GM23338 (cell line): Measurements from ENCODE around the gene CD22. TPM values are rescaled to one million over a fixed set of nuclear protein-coding genes. Genes with fewer than 3 reads are reported as not detected.
A peak's percentile ranks its signal among the peaks of the same experiment; 100 is the strongest.

Experiments
- ATAC-seq: fragments of 200-7000 bp; cut with Tn5 transposase; 3 replicates; pipeline ENCODE4 v1.9.1; 2020
- DNase-seq: peaks from one replicate; pipeline ENCODE4 v3.0.0-alpha.2; 2015; ENCODE audit warnings: low spot score
- H2AFZ ChIP-seq: fragments of 200-600 bp; sonication (generic); 2 replicates; pipeline ENCODE4 v1.8.0; 2016; ENCODE audit warnings: antibody characterized with exemption, mild to moderate bottlenecking, moderate library complexity
- H3F3A ChIP-seq: fragments of 200-600 bp; sonication (generic); replicated peaks from 2 replicates; pipeline ENCODE4 v1.8.0; 2017; ENCODE audit warnings: antibody characterized with exemption, mixed run types, low read depth
- H3K27ac ChIP-seq: fragments of 200-600 bp; sonication (generic); 2 replicates; pipeline ENCODE4 v1.6.1; 2016; ENCODE audit warnings: low read depth
- H3K27me3 ChIP-seq: fragments of 200-600 bp; sonication (generic); 2 replicates; pipeline ENCODE4 v1.8.0; 2016; ENCODE audit warnings: mild to moderate bottlenecking, mixed run types, moderate library complexity; ENCODE audit not compliant: insufficient read depth
- H3K36me3 ChIP-seq: fragments of 200-600 bp; sonication (generic); 2 replicates; pipeline ENCODE4 v1.8.0; 2016; ENCODE audit warnings: mild to moderate bottlenecking; ENCODE audit not compliant: insufficient read depth
- H3K4me1 ChIP-seq: fragments of 200-600 bp; sonication (generic); 2 replicates; pipeline ENCODE4 v1.8.0; 2016; ENCODE audit warnings: mild to moderate bottlenecking, moderate library complexity; ENCODE audit not compliant: insufficient read depth
- H3K4me2 ChIP-seq: fragments of 200-600 bp; sonication (generic); 2 replicates; pipeline ENCODE4 v1.7.1; 2017; ENCODE audit warnings: mixed run types
- H3K4me3 ChIP-seq: fragments of 200-600 bp; sonication (generic); 2 replicates; pipeline ENCODE4 v1.6.1; 2016; ENCODE audit warnings: mixed run types
- H3K79me2 ChIP-seq: fragments of 200-600 bp; sonication (generic); replicated peaks from 2 replicates; pipeline ENCODE4 v1.8.0; 2017; ENCODE audit warnings: mild to moderate bottlenecking; ENCODE audit not compliant: insufficient read depth
- H3K9me2 ChIP-seq: fragments of 200-600 bp; sonication (generic); 2 replicates; pipeline ENCODE4 v1.8.0; 2017; ENCODE audit not compliant: insufficient read depth
- H4K20me1 ChIP-seq: fragments of 200-600 bp; sonication (generic); replicated peaks from 2 replicates; pipeline ENCODE4 v1.8.0; 2017; ENCODE audit warnings: mild to moderate bottlenecking; ENCODE audit not compliant: insufficient read depth
- H3K27ac Mint-ChIP-seq: 2 replicates; pipeline ENCODE4 v1.8.0; 2020; ENCODE audit warnings: inconsistent platforms, mild to moderate bottlenecking, moderate library complexity, mixed read lengths
- H3K27me3 Mint-ChIP-seq: 3 replicates; pipeline ENCODE4 v1.8.0; 2022; ENCODE audit warnings: low read depth, mild to moderate bottlenecking, moderate library complexity, mixed read lengths, inconsistent platforms; ENCODE audit not compliant: insufficient read depth, poor library complexity
- H3K36me3 Mint-ChIP-seq: 3 replicates; pipeline ENCODE4 v1.8.0; 2021; ENCODE audit warnings: low read depth, mild to moderate bottlenecking, inconsistent platforms, moderate library complexity, mixed read lengths
- H3K4me1 Mint-ChIP-seq: 3 replicates; pipeline ENCODE4 v1.8.0; 2020; ENCODE audit warnings: mild to moderate bottlenecking, inconsistent platforms, mixed read lengths
- H3K4me3 Mint-ChIP-seq: 3 replicates; pipeline ENCODE4 v1.8.0; 2021; ENCODE audit warnings: moderate library complexity, mild to moderate bottlenecking, inconsistent platforms, mixed read lengths
- H3K9me3 Mint-ChIP-seq: 3 replicates; pipeline ENCODE4 v1.8.0; 2020; ENCODE audit warnings: moderate library complexity, mild to moderate bottlenecking, inconsistent platforms, mixed read lengths
- CREB1 ChIP-seq: fragments of 250-450 bp; sonication (Bioruptor Pico); IDR thresholded peaks from 2 replicates; pipeline ENCODE4 v1.5.0; 2020; ENCODE audit warnings: low read depth, mild to moderate bottlenecking, moderate library complexity
- CTCF ChIP-seq, 2 experiments: fragments of 200-600 bp in 1 of 2; sonication (generic) in 1 of 2; conservative IDR thresholded peaks; 2 replicates each; pipeline versions ENCODE4 v1.5.1 to v1.6.1; 2016 to 2017; ENCODE audit warnings: antibody characterized with exemption in 2 of 2, low read depth in 2 of 2, mild to moderate bottlenecking in 2 of 2, moderate library complexity in 1 of 2
- ETS1 ChIP-seq: IDR thresholded peaks from 2 replicates; pipeline ENCODE4 v1.6.1; 2016; ENCODE audit warnings: antibody characterized with exemption
- EZH2 ChIP-seq: fragments of 200-600 bp; sonication (generic); IDR thresholded peaks from one replicate; pipeline ENCODE4 v1.8.0; 2017; ENCODE audit warnings: antibody characterized with exemption, mild to moderate bottlenecking, low read depth; ENCODE audit not compliant: unreplicated experiment
- EZH2phosphoT487 ChIP-seq: fragments of 200-600 bp; sonication (generic); IDR thresholded peaks from one replicate; pipeline ENCODE4 v1.8.1; 2018; ENCODE audit warnings: antibody characterized with exemption; ENCODE audit not compliant: unreplicated experiment
- JUNB ChIP-seq: IDR thresholded peaks from one replicate; pipeline ENCODE4 v1.6.1; 2016; ENCODE audit warnings: antibody characterized with exemption; ENCODE audit not compliant: unreplicated experiment
- NANOG ChIP-seq: IDR thresholded peaks from 2 replicates; pipeline ENCODE4 v1.6.1; 2016; ENCODE audit warnings: antibody characterized with exemption, borderline replicate concordance
- POLR2AphosphoS5 ChIP-seq: IDR thresholded peaks from 2 replicates; pipeline ENCODE4 v1.6.1; 2016; ENCODE audit warnings: antibody characterized with exemption, low read depth
- REST ChIP-seq: IDR thresholded peaks from one replicate; pipeline ENCODE4 v1.6.1; 2018; ENCODE audit warnings: antibody characterized with exemption; ENCODE audit not compliant: unreplicated experiment
- STAT1 ChIP-seq: IDR thresholded peaks from one replicate; pipeline ENCODE4 v1.6.1; 2016; ENCODE audit warnings: antibody characterized with exemption; ENCODE audit not compliant: unreplicated experiment
- ZNF114 ChIP-seq: fragments of 250-450 bp; sonication (Bioruptor Pico); IDR thresholded peaks from 2 replicates; pipeline ENCODE4 v1.5.0; 2020; ENCODE audit warnings: mild to moderate bottlenecking, moderate library complexity
- ZNF331 ChIP-seq: fragments of 250-450 bp; sonication (Bioruptor Pico); IDR thresholded peaks from 2 replicates; pipeline ENCODE4 v1.5.0; 2020; ENCODE audit warnings: low read depth, mild to moderate bottlenecking, moderate library complexity
- ZNF462 ChIP-seq: fragments of 250-450 bp; sonication (Bioruptor Pico); IDR thresholded peaks from 2 replicates; pipeline ENCODE4 v1.5.0; 2020; ENCODE audit warnings: mild to moderate bottlenecking, moderate library complexity
- polyA plus RNA-seq: library from polyadenylated mRNA; unstranded; fragments of >200 nt; fragmentation: Nextera tagmentation; extraction: Ambion mirVana; gene quantifications from 2 replicates; pipeline ENCODE4 v1.2.1, GENCODE V29; 2016
- total RNA-seq: library from RNA; depleted of rRNA; stranded (reverse); fragments of >200 nt; shearing (Covaris generic); gene quantifications from 2 replicates; pipeline ENCODE4 v1.2.3, GENCODE V29; 2014

Gene CD22
- total and polyA plus RNA-seq, 2 experiments from 2014 or later: 0.10 to 0.32 TPM

GRCh38 chr19:35357867-35358573, 29.0 kb downstream of the CD22 start, which contains the start of gene FFAR3:
FFAR3 (plus strand) TSS chr19:35358460; CDS start chr19:35358891, 431 bp downstream.
- no peak within 1 kb of the TSS for H3K27ac Mint-ChIP-seq
- H3K9me2 ChIP-seq: no peaks in the 10 kb centered on the region
- no peaks in the 10 kb centered on the region for H3K36me3 ChIP-seq
- no peaks in the 10 kb centered on the region for H3K79me2 ChIP-seq
- no peak within 1 kb of the TSS; the same call in 2 of the 3 replicates for H3K4me3 Mint-ChIP-seq
- H2AFZ ChIP-seq: peak within 1 kb of the TSS; percentile 56; the same call in 1 of the 2 replicates
- H3K36me3 Mint-ChIP-seq: no peaks in the 10 kb centered on the region
- DNase-seq: peak; percentile 14
- ATAC-seq: no peak
- H3K4me1 Mint-ChIP-seq: peaks cover 5% of the 10 kb centered on the region
- H3K4me3 ChIP-seq: no peak within 1 kb of the TSS
- H3K27ac ChIP-seq: no peak within 1 kb of the TSS
- no peaks in the 10 kb centered on the region for H3K27me3 ChIP-seq
- H4K20me1 ChIP-seq: no peaks in the 10 kb centered on the region
- H3K4me1 ChIP-seq: no peaks in the 10 kb centered on the region
- H3K27me3 Mint-ChIP-seq: peaks cover 2% of the 10 kb centered on the region
- H3K4me2 ChIP-seq: no peak within 1 kb of the TSS
- no peaks in the 10 kb centered on the region for H3K9me3 Mint-ChIP-seq
- TF ChIP-seq EZH2: no peak
- no peak for TF ChIP-seq CTCF (conservative IDR thresholded peaks at IDR 0.05; ENCODE audit: low read depth in 2 of 2)
- TF ChIP-seq REST: no peak
- no peak for TF ChIP-seq JUNB
- no peak for TF ChIP-seq ZNF114 (CRISPR knock-in tag)
- TF ChIP-seq ZNF462 (CRISPR knock-in tag): no peak
- no peak for TF ChIP-seq POLR2AphosphoS5
- TF ChIP-seq ETS1: no peak
- no peak for TF ChIP-seq ZNF331 (CRISPR knock-in tag)
- no peak for TF ChIP-seq EZH2phosphoT487
- no peak for TF ChIP-seq STAT1
- no peak for TF ChIP-seq NANOG
- TF ChIP-seq CREB1: no peak
- H3F3A ChIP-seq: no peaks in the 10 kb centered on the region
